Smooth muscle cell (in vitro differentiated cells): Measurements from ENCODE around the gene BSN. TPM values are rescaled to one million over a fixed set of nuclear protein-coding genes. Genes with fewer than 3 reads are reported as not detected.
A peak's percentile ranks its signal among the peaks of the same experiment; 100 is the strongest.

Experiments used
- DNase-seq: peaks from one replicate; lab custom pipeline; 2025; ENCODE audit not compliant: unreplicated experiment; lab: John Stamatoyannopoulos, UW
- H2AFZ ChIP-seq: fragments of 200-600 bp; sonication (generic); 2 replicates; pipeline ENCODE4 v1.6.0; 2016; ENCODE audit warnings: antibody characterized with exemption, low read depth, mild to moderate bottlenecking
- H3F3A ChIP-seq: fragments of 200-600 bp; sonication (generic); 2 replicates; pipeline ENCODE4 v1.6.0; 2017; ENCODE audit warnings: antibody characterized with exemption, low read depth
- H3K27ac ChIP-seq: fragments of 200-600 bp; sonication (generic); 2 replicates; pipeline ENCODE4 v1.5.1; 2016; ENCODE audit warnings: low read depth, mild to moderate bottlenecking
- H3K27me3 ChIP-seq: fragments of 200-600 bp; sonication (generic); 2 replicates; pipeline ENCODE4 v1.6.1; 2016; ENCODE audit warnings: low read depth, mild to moderate bottlenecking
- H3K36me3 ChIP-seq: fragments of 200-600 bp; sonication (generic); 2 replicates; pipeline ENCODE4 v1.5.1; 2016; ENCODE audit warnings: low read depth
- H3K4me1 ChIP-seq: fragments of 200-600 bp; sonication (generic); 2 replicates; pipeline ENCODE4 v1.5.1; 2016; ENCODE audit warnings: low read depth
- H3K4me2 ChIP-seq: fragments of 200-600 bp; sonication (generic); 2 replicates; pipeline ENCODE4 v1.6.0; 2016; ENCODE audit warnings: mild to moderate bottlenecking
- H3K4me3 ChIP-seq: fragments of 200-600 bp; sonication (generic); 2 replicates; pipeline ENCODE4 v1.5.1; 2016; ENCODE audit warnings: mild to moderate bottlenecking
- H3K79me2 ChIP-seq: fragments of 200-600 bp; sonication (generic); 2 replicates; pipeline ENCODE4 v1.6.0; 2016; ENCODE audit warnings: low read depth, mild to moderate bottlenecking
- H3K9ac ChIP-seq: fragments of 200-600 bp; sonication (generic); 2 replicates; pipeline ENCODE4 v1.6.0; 2016; ENCODE audit warnings: low read depth
- H3K9me3 ChIP-seq: fragments of 200-600 bp; sonication (generic); replicated peaks from 2 replicates; pipeline ENCODE4 v1.5.1; 2016; ENCODE audit warnings: low read depth
- H4K20me1 ChIP-seq: fragments of 200-600 bp; sonication (generic); 2 replicates; pipeline ENCODE4 v1.6.0; 2016; ENCODE audit warnings: low read depth
- CTCF ChIP-seq: fragments of 200-600 bp; sonication (generic); IDR thresholded peaks from 2 replicates; pipeline ENCODE4 v1.5.1; 2017; ENCODE audit warnings: borderline replicate concordance, mild to moderate bottlenecking, antibody characterized with exemption; ENCODE audit not compliant: insufficient read depth, poor library complexity, severe bottlenecking
- WGBS: methylation state at CpG from one replicate; pipeline ENCODE4 v1.1.7; 2016; ENCODE audit warnings: low lambda C conversion rate; 5-methylcytosine and 5-hydroxymethylcytosine counted together
- polyA plus RNA-seq: library from polyadenylated mRNA; unstranded; fragments of >200 nt; fragmentation: Nextera tagmentation; extraction: Ambion mirVana; gene quantifications from 2 replicates; pipeline ENCODE4 v1.2.1, GENCODE V29; 2016
- total RNA-seq: library from RNA; depleted of rRNA; stranded (reverse); fragments of >200 nt; gene quantifications from 2 replicates; pipeline ENCODE4 v1.2.3, GENCODE V29; 2014

BSN gene
- total and polyA plus RNA-seq, 2 experiments from 2014 or later = under 0.01 to 0.07 TPM

GRCh38 chr3:49539659-49540560 lies 14.4 kb upstream of the BSN start:
- H3K79me2 ChIP-seq = no peaks in the 10 kb centered on the region
- no peaks in the 10 kb centered on the region for H3K4me1 ChIP-seq
- WGBS = 2% methylated on average over 60 of the region's 63 CpGs
- peak; percentile 92 for DNase-seq
- H3K4me3 ChIP-seq = peak overlapping the region; percentile 52
- no peaks in the 10 kb centered on the region for H3F3A ChIP-seq
- peak overlapping the region; percentile 84 for H2AFZ ChIP-seq
- no peaks in the 10 kb centered on the region for H3K36me3 ChIP-seq
- peaks cover 11% of the 10 kb centered on the region for H3K27me3 ChIP-seq
- peak; percentile 90 for TF ChIP-seq CTCF
- H3K9ac ChIP-seq = no peak overlapping the region
- no peaks in the 10 kb centered on the region for H3K9me3 ChIP-seq
- peak overlapping the region; percentile 14 for H3K27ac ChIP-seq
- peak overlapping the region; percentile 88 for H3K4me2 ChIP-seq
- no peaks in the 10 kb centered on the region for H4K20me1 ChIP-seq

- H3K36me3 ChIP-seq = no peaks in the 10 kb centered on the region
- no peaks in the 10 kb centered on the region for H4K20me1 ChIP-seq
- H3K4me1 ChIP-seq = peaks cover 3% of the 10 kb centered on the region
- H3K9me3 ChIP-seq = no peaks in the 10 kb centered on the region
- H3K4me2 ChIP-seq = no peak overlapping the region
- H3F3A ChIP-seq = peaks cover 3% of the 10 kb centered on the region
- no peaks in the 10 kb centered on the region for H3K79me2 ChIP-seq
- no peak overlapping the region for H3K9ac ChIP-seq
- H2AFZ ChIP-seq = no peak overlapping the region
- no peak overlapping the region for H3K27ac ChIP-seq
- no peak overlapping the region for H3K4me3 ChIP-seq
- TF ChIP-seq CTCF = no peak
- DNase-seq = no peak
- peaks cover 27% of the 10 kb centered on the region for H3K27me3 ChIP-seq
Observed at GRCh38 chr3:49552087-49552486, 2.2 kb upstream of the BSN start.

- TF ChIP-seq CTCF = no peak
- DNase-seq = no peak
- no peak overlapping the region for H3K9ac ChIP-seq
- H3K27ac ChIP-seq = no peak overlapping the region
- WGBS = 63% methylated on average over 8 of the region's 8 CpGs
- H3K27me3 ChIP-seq = peaks cover 21% of the 10 kb centered on the region
- peak overlapping the region; percentile 93 for H3K4me2 ChIP-seq
- peaks cover 3% of the 10 kb centered on the region for H3K4me1 ChIP-seq
- H2AFZ ChIP-seq = peak overlapping the region; percentile 93
- H3K4me3 ChIP-seq = peak overlapping the region; percentile 63
- peaks cover 3% of the 10 kb centered on the region for H3F3A ChIP-seq
- H4K20me1 ChIP-seq = no peaks in the 10 kb centered on the region
- H3K79me2 ChIP-seq = no peaks in the 10 kb centered on the region
- no peaks in the 10 kb centered on the region for H3K9me3 ChIP-seq
- no peaks in the 10 kb centered on the region for H3K36me3 ChIP-seq
Observed at GRCh38 chr3:49553324-49553691, 969 bp upstream of the BSN start.
